Body of pancreas (tissue), 4 donors: ENCODE results near the gene TESMIN.

Experiments
- CTCF ChIP-seq, 7 experiments: fragments of 450-650 bp in 4 of 7; fragments of 200-600 bp in 3 of 7; sonication (generic) in 3 of 7; IDR thresholded peaks; one replicate each; pipeline ENCODE4 v1.5.1; 2016 to 2019; ENCODE audit warnings: antibody characterized with exemption in 7 of 7
- POLR2A ChIP-seq, 3 donors: fragments of 450-650 bp; IDR thresholded peaks; one replicate each; pipeline ENCODE4 v1.6.1; 2016; ENCODE audit warnings: antibody characterized with exemption in 3 of 3, mild to moderate bottlenecking in 2 of 3

GRCh38 chr11:68763181-68763721 is 11.9 kb upstream of the TESMIN start:
- TF ChIP-seq CTCF (IDR thresholded peaks at IDR 0.05) (no peak), POLR2A (IDR thresholded peaks at IDR 0.05) (no peak)
